K562 (cell line): ENCODE measurements around the gene GNRHR. TPM values are rescaled to one million over a fixed set of nuclear protein-coding genes. Genes with fewer than 3 reads are reported as not detected.
A peak's percentile ranks its signal among the peaks of the same experiment; 100 is the strongest.

Experiments used
- BCOR ChIP-seq: fragments of 450-650 bp; IDR thresholded peaks from 2 replicates; pipeline ENCODE4 v1.6.1; 2016
- BMI1 ChIP-seq: fragments of 150-350 bp; IDR thresholded peaks from 2 replicates; pipeline ENCODE4 v1.6.1; 2014; ENCODE audit warnings: low read length
- CEBPG ChIP-seq, 3 experiments: fragments of 200-800 bp in 1 of 3; sonication (Bioruptor generic) in 1 of 3; sonication (generic) in 1 of 3; formaldehyde crosslinking in 1 of 3; IDR thresholded peaks in 2 of 3; conservative IDR thresholded peaks in 1 of 3; 2 replicates each; pipeline versions ENCODE4 v1.6.1 to v1.8.0; 2016 to 2022; ENCODE audit warnings: missing compliant biosample characterization in 2 of 3, missing genetic modification characterization in 2 of 3, mild to moderate bottlenecking in 1 of 3, missing genetic modification reagents in 1 of 3
- CHD1 ChIP-seq: fragments of 200-600 bp; sonication (generic); IDR thresholded peaks from one replicate; pipeline ENCODE4 v1.6.1; 2012; ENCODE audit warnings: mild to moderate bottlenecking, moderate library complexity, low read length, inconsistent platforms
- COPS2 ChIP-seq: fragments of 450-650 bp; conservative IDR thresholded peaks from 2 replicates; pipeline ENCODE4 v1.6.1; 2016; ENCODE audit warnings: mild to moderate bottlenecking, moderate library complexity
- GTF2A2 ChIP-seq: IDR thresholded peaks from 2 replicates; pipeline ENCODE4 v1.6.1; 2016; ENCODE audit warnings: mild to moderate bottlenecking, missing genetic modification characterization, missing compliant biosample characterization
- HEY1 ChIP-seq: fragments of 250-450 bp; sonication (Bioruptor Pico); IDR thresholded peaks from 2 replicates; pipeline ENCODE4 v1.5.0; 2020; ENCODE audit warnings: mild to moderate bottlenecking, moderate library complexity, borderline replicate concordance
- HMBOX1 ChIP-seq: sonication (generic); IDR thresholded peaks from 2 replicates; pipeline ENCODE4 v1.6.1; 2016
- HNRNPH1 ChIP-seq: fragments of 200-400 bp; formaldehyde crosslinking; optimal IDR thresholded peaks from 2 replicates; pipeline ENCODE3; 2017; ENCODE audit warnings: low read depth, mild to moderate bottlenecking, low read length, moderate library complexity
- RHOXF2B ChIP-seq: fragments of 250-450 bp; sonication (Bioruptor Pico); conservative IDR thresholded peaks from 2 replicates; pipeline ENCODE4 v1.5.1; 2021
- SIN3B ChIP-seq: fragments of 450-650 bp; IDR thresholded peaks from 2 replicates; pipeline ENCODE4 v1.6.1; 2017; ENCODE audit warnings: low read depth, mild to moderate bottlenecking, moderate library complexity
- SMARCB1 ChIP-seq: IDR thresholded peaks from 2 replicates; pipeline ENCODE4 v1.6.1; 2011; ENCODE audit warnings: improper control_type of control experiment, low read depth; ENCODE audit not compliant: insufficient read length
- TAF1 ChIP-seq: IDR thresholded peaks from 2 replicates; pipeline ENCODE4 v1.6.1; 2011; ENCODE audit warnings: mild to moderate bottlenecking, low read length, moderate library complexity; ENCODE audit not compliant: insufficient read depth, control insufficient read depth, severe bottlenecking; ENCODE audit errors: extremely low read depth
- ZC3H8 ChIP-seq: fragments of 450-650 bp; IDR thresholded peaks from 2 replicates; pipeline ENCODE4 v1.6.1; 2017
- ZNF232 ChIP-seq: sonication (generic); formaldehyde crosslinking; IDR thresholded peaks from 2 replicates; pipeline ENCODE4 v1.8.0; 2022; ENCODE audit warnings: mild to moderate bottlenecking, missing genetic modification reagents
- ZNF583 ChIP-seq: fragments of 250-450 bp; sonication (Bioruptor Pico); IDR thresholded peaks from 2 replicates; pipeline ENCODE4 v1.4.0; 2020
- ZNF76 ChIP-seq: fragments of 250-450 bp; sonication (Bioruptor Pico); IDR thresholded peaks from 2 replicates; pipeline ENCODE4 v1.4.0; 2020; ENCODE audit warnings: mild to moderate bottlenecking, moderate library complexity, borderline replicate concordance
- polyA plus RNA-seq, 8 experiments: library from polyadenylated mRNA; depleted of rRNA in 4 of 8; stranded (reverse) in 5 of 8; unstranded in 3 of 8; fragments of >200 nt; fragmentation: Nextera tagmentation in 2 of 8; fragmentation: Illumina TruSeq in 1 of 8; extraction: Ambion mirVana in 2 of 8; extraction: Trizol in 1 of 8; gene quantifications; 2 replicates each; pipeline versions ENCODE4 v1.2.1 to v1.2.3, GENCODE V29; 2011 to 2014; ENCODE audit warnings: inconsistent platforms in 1 of 8, missing spikeins in 1 of 8
- total RNA-seq, 7 experiments: library from RNA; depleted of rRNA in 6 of 7; stranded (reverse); fragments of >200 nt in 6 of 7; fragmentation: Illumina TruSeq in 2 of 7; extraction: Trizol in 2 of 7; gene quantifications; 2 replicates each; pipeline versions ENCODE4 v1.2.1 to v1.2.3, GENCODE V29; 2011 to 2021; ENCODE audit warnings: low replicate concordance in 1 of 7
- TF ChIP-seq, protein P1 (sequence below): sonication (generic); formaldehyde crosslinking; IDR thresholded peaks from 2 replicates; pipeline ENCODE4 v1.8.0; 2023; ENCODE audit warnings: mild to moderate bottlenecking, missing genetic modification reagents
- TF ChIP-seq, protein P2 (sequence below): fragments of 450-650 bp; IDR thresholded peaks from 2 replicates; pipeline ENCODE4 v1.6.1; 2018; ENCODE audit warnings: mild to moderate bottlenecking, low read depth; ENCODE audit not compliant: partially characterized antibody
- TF ChIP-seq, protein P3 (sequence below), 2 experiments: fragments of 450-650 bp; conservative IDR thresholded peaks; 2 replicates each; pipeline ENCODE4 v1.6.1; 2017; ENCODE audit warnings: mild to moderate bottlenecking in 2 of 2, moderate library complexity in 2 of 2

Gene GNRHR
- total and polyA plus RNA-seq, 9 of the 15 experiments (the other 6 are each of a cell fraction or from before 2014, with no cell fraction given), result 0.06 to 0.13 TPM; not detected in 7

DNA sequence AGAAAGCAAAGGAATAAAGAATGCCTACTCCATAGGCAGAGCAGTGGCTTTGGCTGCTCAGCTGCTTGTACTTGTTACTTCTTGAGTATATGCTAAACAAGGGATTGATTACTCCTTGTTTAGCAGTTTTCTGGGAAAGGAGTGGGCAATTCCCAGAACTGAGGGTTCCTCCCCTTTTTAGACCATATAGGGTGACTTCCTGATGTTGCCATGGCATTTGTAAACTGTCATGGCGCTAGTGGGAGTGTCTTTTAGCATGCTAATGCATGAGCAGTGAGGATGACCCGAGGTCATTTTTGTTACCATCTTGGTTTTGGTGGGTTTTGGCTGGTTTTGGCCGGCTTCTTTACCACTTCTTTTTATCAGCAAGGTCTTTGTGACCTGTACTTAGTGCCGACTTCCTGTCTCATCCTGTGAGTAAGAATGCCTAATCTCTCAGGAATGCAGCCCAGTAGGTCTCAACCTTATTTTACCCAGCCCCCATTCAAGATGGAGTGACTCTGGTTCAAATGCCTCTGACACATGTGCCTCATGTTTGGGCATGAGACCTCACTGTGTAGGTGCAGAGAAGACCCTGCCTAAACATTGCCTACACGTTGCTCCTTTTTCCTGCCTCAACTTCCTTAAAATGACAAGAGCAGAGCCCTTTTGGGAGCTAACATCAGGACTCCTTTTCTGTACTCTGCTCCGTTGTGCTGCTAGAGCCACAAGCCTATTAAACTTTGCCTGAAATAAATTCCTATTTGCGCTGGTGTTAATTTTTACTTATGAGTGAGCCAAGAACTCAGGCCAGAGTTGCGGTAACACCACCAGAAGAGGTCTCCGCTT lies 32.2 kb downstream of the GNRHR start (continued):
- TF ChIP-seq CEBPG (CRISPR knock-in tag; IDR thresholded peaks at IDR 0.05), result no peak
- peak; percentile 73 to 84 for TF ChIP-seq CEBPG (tag; conservative IDR thresholded peaks at IDR 0.05 in 1 of 2, IDR thresholded peaks at IDR 0.05 in 1 of 2)
- no peak for TF ChIP-seq ZNF232
- peak; percentile 90 for TF ChIP-seq BMI1
- TF ChIP-seq CHD1, result no peak
- peak; percentile 60; the same call in 1 of the 2 replicates for TF ChIP-seq BCOR
- TF ChIP-seq GTF2A2 (tag), result peak; percentile 100
- peak; percentile 55; the same call in 1 of the 2 replicates for TF ChIP-seq ZC3H8
- TF ChIP-seq ZNF583 (CRISPR knock-in tag), result peak; percentile 100
- TF ChIP-seq SIN3B, result no peak
- peak; percentile 98 for TF ChIP-seq HEY1 (CRISPR knock-in tag)
- TF ChIP-seq COPS2, result no peak
- TF ChIP-seq ZNF76 (CRISPR knock-in tag), result peak; percentile 100
- TF ChIP-seq RHOXF2B (CRISPR knock-in tag), result peak; percentile 100
- no peak for TF ChIP-seq HNRNPH1
- TF ChIP-seq, protein P1, sequence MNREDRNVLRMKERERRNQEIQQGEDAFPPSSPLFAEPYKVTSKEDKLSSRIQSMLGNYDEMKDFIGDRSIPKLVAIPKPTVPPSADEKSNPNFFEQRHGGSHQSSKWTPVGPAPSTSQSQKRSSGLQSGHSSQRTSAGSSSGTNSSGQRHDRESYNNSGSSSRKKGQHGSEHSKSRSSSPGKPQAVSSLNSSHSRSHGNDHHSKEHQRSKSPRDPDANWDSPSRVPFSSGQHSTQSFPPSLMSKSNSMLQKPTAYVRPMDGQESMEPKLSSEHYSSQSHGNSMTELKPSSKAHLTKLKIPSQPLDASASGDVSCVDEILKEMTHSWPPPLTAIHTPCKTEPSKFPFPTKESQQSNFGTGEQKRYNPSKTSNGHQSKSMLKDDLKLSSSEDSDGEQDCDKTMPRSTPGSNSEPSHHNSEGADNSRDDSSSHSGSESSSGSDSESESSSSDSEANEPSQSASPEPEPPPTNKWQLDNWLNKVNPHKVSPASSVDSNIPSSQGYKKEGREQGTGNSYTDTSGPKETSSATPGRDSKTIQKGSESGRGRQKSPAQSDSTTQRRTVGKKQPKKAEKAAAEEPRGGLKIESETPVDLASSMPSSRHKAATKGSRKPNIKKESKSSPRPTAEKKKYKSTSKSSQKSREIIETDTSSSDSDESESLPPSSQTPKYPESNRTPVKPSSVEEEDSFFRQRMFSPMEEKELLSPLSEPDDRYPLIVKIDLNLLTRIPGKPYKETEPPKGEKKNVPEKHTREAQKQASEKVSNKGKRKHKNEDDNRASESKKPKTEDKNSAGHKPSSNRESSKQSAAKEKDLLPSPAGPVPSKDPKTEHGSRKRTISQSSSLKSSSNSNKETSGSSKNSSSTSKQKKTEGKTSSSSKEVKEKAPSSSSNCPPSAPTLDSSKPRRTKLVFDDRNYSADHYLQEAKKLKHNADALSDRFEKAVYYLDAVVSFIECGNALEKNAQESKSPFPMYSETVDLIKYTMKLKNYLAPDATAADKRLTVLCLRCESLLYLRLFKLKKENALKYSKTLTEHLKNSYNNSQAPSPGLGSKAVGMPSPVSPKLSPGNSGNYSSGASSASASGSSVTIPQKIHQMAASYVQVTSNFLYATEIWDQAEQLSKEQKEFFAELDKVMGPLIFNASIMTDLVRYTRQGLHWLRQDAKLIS (CRISPR knock-in tag), result 0 out of 2 replicates have a peak, but pooled peaks have one; percentile 32
- TF ChIP-seq TAF1, result no peak
- TF ChIP-seq SMARCB1, result no peak
- TF ChIP-seq HMBOX1, result peak; percentile 99
- TF ChIP-seq, protein P2, sequence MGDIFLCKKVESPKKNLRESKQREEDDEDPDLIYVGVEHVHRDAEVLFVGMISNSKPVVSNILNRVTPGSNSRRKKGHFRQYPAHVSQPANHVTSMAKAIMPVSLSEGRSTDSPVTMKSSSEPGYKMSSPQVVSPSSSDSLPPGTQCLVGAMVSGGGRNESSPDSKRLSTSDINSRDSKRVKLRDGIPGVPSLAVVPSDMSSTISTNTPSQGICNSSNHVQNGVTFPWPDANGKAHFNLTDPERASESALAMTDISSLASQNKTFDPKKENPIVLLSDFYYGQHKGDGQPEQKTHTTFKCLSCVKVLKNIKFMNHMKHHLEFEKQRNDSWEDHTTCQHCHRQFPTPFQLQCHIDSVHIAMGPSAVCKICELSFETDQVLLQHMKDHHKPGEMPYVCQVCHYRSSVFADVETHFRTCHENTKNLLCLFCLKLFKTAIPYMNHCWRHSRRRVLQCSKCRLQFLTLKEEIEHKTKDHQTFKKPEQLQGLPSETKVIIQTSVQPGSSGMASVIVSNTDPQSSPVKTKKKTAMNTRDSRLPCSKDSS, result no peak
- TF ChIP-seq, protein P3, sequence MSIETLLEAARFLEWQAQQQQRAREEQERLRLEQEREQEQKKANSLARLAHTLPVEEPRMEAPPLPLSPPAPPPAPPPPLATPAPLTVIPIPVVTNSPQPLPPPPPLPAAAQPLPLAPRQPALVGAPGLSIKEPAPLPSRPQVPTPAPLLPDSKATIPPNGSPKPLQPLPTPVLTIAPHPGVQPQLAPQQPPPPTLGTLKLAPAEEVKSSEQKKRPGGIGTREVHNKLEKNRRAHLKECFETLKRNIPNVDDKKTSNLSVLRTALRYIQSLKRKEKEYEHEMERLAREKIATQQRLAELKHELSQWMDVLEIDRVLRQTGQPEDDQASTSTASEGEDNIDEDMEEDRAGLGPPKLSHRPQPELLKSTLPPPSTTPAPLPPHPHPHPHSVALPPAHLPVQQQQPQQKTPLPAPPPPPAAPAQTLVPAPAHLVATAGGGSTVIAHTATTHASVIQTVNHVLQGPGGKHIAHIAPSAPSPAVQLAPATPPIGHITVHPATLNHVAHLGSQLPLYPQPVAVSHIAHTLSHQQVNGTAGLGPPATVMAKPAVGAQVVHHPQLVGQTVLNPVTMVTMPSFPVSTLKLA (conservative IDR thresholded peaks at IDR 0.05), result peak; percentile 48 to 87; a peak in 2 of 4 replicates
